K562 (cell line): Measurements from ENCODE around the gene GPS2. TPM values are rescaled to one million over a fixed set of nuclear protein-coding genes. Genes with fewer than 3 reads are reported as not detected.

Source experiments
- ATAC-seq: fragments of 200-7000 bp; cut with Tn5 transposase; 3 replicates; pipeline ENCODE4 v1.9.1; 2020; ENCODE audit warnings: moderate library complexity
- BruUV-seq: library from RNA; stranded (reverse); fragments of 400-500 nt; replicated peaks from 2 replicates; lab custom pipeline; 2021; lab: Mats Ljungman, UMichigan
- CTCF ChIA-PET: fragments of 300-600 bp; formaldehyde crosslinking; extraction: SDS; loops from one replicate; lab custom pipeline; 2021; ENCODE audit warnings: low intra/inter-chr PET ratio; lab: Yijun Ruan, JAX
- POLR2A ChIA-PET: fragments of 300-600, 350-650 bp; sonication (Branson Sonifier 250); formaldehyde crosslinking; extraction: SDS; loops from one replicate; lab custom pipeline; 2021; ENCODE audit warnings: antibody characterized with exemption, inconsistent platforms; lab: Yijun Ruan, JAX
- DNase-seq, 4 experiments: peaks; one replicate each; pipeline versions ENCODE4 v3.0.0 to v3.0.0-alpha.2; 2011 to 2018; ENCODE audit warnings: low spot score in 3 of 4, mixed read lengths in 3 of 4; ENCODE audit errors: extremely low read depth in 1 of 4
- FAIRE-seq: peaks from 2 replicates; lab custom pipeline; 2011; peaks lifted over from hg19 to GRCh38; lab: Jason Lieb, UNC
- H2AFZ ChIP-seq: 2 replicates; pipeline ENCODE4 v1.6.0; 2011; ENCODE audit warnings: low read depth, low read length, control low read depth, inconsistent platforms
- H3K27ac ChIP-seq: fragments of 200-600 bp; 3 replicates; pipeline ENCODE4 v1.8.0; 2011; ENCODE audit warnings: low read depth, mild to moderate bottlenecking, control low read depth, inconsistent platforms, low read length, moderate library complexity, mixed read lengths; ENCODE audit errors: extremely low read depth
- H3K27me3 ChIP-seq, 2 experiments: fragments of 300-600 bp in 1 of 2; 2 replicates in 1 of 2; 3 replicates in 1 of 2; pipeline versions ENCODE4 v1.6.0 to v1.8.0; 2011; ENCODE audit warnings: inconsistent platforms in 2 of 2, low read length in 2 of 2, mild to moderate bottlenecking in 1 of 2, mixed read lengths in 1 of 2, moderate library complexity in 1 of 2; ENCODE audit not compliant: control insufficient read depth in 2 of 2, insufficient read depth in 2 of 2
- H3K36me3 ChIP-seq: fragments of 300-600 bp; 3 replicates; pipeline ENCODE4 v1.8.0; 2011; ENCODE audit warnings: mild to moderate bottlenecking, low read length, inconsistent platforms; ENCODE audit not compliant: control insufficient read depth, insufficient read depth
- H3K4me1 ChIP-seq, 2 experiments: fragments of 200-600 bp in 1 of 2; replicated peaks in 1 of 2; 2 replicates in 1 of 2; 3 replicates in 1 of 2; pipeline versions ENCODE4 v1.5.1 to v1.8.0; 2011; ENCODE audit warnings: inconsistent platforms in 2 of 2, low read length in 2 of 2, mild to moderate bottlenecking in 1 of 2, mixed read lengths in 1 of 2, moderate library complexity in 1 of 2; ENCODE audit not compliant: control insufficient read depth in 2 of 2, insufficient read depth in 2 of 2
- H3K4me2 ChIP-seq: 2 replicates; pipeline ENCODE4 v1.6.1; 2011; ENCODE audit warnings: low read length, control low read depth, inconsistent platforms, mixed read lengths; ENCODE audit not compliant: insufficient read depth
- H3K4me3 ChIP-seq: fragments of 200-600 bp; sonication (generic), shearing (Covaris generic); 2 replicates; pipeline ENCODE4 v1.5.1; 2016; ENCODE audit warnings: control low read depth, inconsistent platforms
- H3K79me2 ChIP-seq: fragments of 200-600 bp; 3 replicates; pipeline ENCODE4 v1.8.0; 2011; ENCODE audit warnings: low read length, inconsistent platforms; ENCODE audit not compliant: control insufficient read depth, insufficient read depth
- H3K9ac ChIP-seq, 2 experiments: 2 replicates each; pipeline versions ENCODE4 v1.6.0 to v1.6.1; 2011; ENCODE audit warnings: low read depth in 2 of 2, low read length in 2 of 2, control low read depth in 1 of 2, inconsistent platforms in 1 of 2, mild to moderate bottlenecking in 1 of 2, mixed read lengths in 1 of 2; ENCODE audit not compliant: insufficient read depth in 1 of 2
- H3K9me1 ChIP-seq: one replicate; pipeline ENCODE4 v1.6.0; 2011; ENCODE audit warnings: inconsistent platforms, mild to moderate bottlenecking, low read length, moderate library complexity; ENCODE audit not compliant: control insufficient read depth, insufficient read depth
- H3K9me3 ChIP-seq: replicated peaks from 2 replicates; pipeline ENCODE4 v1.5.1; 2011; ENCODE audit warnings: low read depth, low read length, inconsistent platforms; ENCODE audit not compliant: control insufficient read depth, insufficient read depth
- H4K20me1 ChIP-seq: replicated peaks from 2 replicates; pipeline ENCODE4 v1.6.1; 2011; ENCODE audit warnings: low read length, inconsistent platforms, mixed read lengths; ENCODE audit not compliant: control insufficient read depth, insufficient read depth
- BDP1 ChIP-seq: IDR thresholded peaks from 3 replicates; pipeline ENCODE4 v1.6.1; 2011; ENCODE audit not compliant: insufficient read length, insufficient read depth
- CBFA2T2 ChIP-seq: fragments of 450-650 bp; conservative IDR thresholded peaks from 2 replicates; pipeline ENCODE4 v1.6.1; 2017; ENCODE audit warnings: mild to moderate bottlenecking
- E2F4 ChIP-seq: sonication (generic); formaldehyde crosslinking; IDR thresholded peaks from 2 replicates; pipeline ENCODE4 v1.8.0; 2022; ENCODE audit warnings: mild to moderate bottlenecking, low read depth, missing genetic modification reagents
- FOXJ3 ChIP-seq: sonication (generic); formaldehyde crosslinking; IDR thresholded peaks from 2 replicates; pipeline ENCODE4 v1.4.0; 2020; ENCODE audit warnings: mild to moderate bottlenecking, missing genetic modification reagents
- KDM4B ChIP-seq, 2 experiments: fragments of 450-650 bp in 1 of 2; sonication (generic) in 1 of 2; IDR thresholded peaks; 2 replicates each; pipeline ENCODE4 v1.6.1; 2016 to 2017; ENCODE audit warnings: borderline replicate concordance in 2 of 2, antibody characterized with exemption in 1 of 2, low read depth in 1 of 2, mild to moderate bottlenecking in 1 of 2
- ZKSCAN8 ChIP-seq: fragments of 200-800 bp; sonication (Bioruptor generic); IDR thresholded peaks from 2 replicates; pipeline ENCODE4 v1.6.1; 2016; ENCODE audit warnings: missing genetic modification characterization, missing compliant biosample characterization
- ZSCAN32 ChIP-seq: fragments of 450-650 bp; formaldehyde crosslinking; IDR thresholded peaks from 2 replicates; pipeline ENCODE4 v1.4.0; 2020; ENCODE audit warnings: mild to moderate bottlenecking, moderate library complexity
- WGBS: fragments of 100-300 bp; shearing (Covaris generic); methylation state at CpG from one replicate; pipeline ENCODE4 v1.1.6; 2016; ENCODE audit warnings: low coverage, mixed read lengths; ENCODE audit not compliant: insufficient coverage; ENCODE audit errors: missing lambda C conversion rate; 5-methylcytosine and 5-hydroxymethylcytosine counted together
- in situ Hi-C: fragments of 300-500 bp; cut with MboI; formaldehyde crosslinking; loops from 4 replicates; pipeline ENCODE4 v1.15.0; 2018; ENCODE audit warnings: inconsistent platforms, mixed read lengths
- intact Hi-C: fragments of 100-400 bp; cut with micrococcal nuclease; formaldehyde crosslinking; loops from 2 replicates; pipeline ENCODE4 v1.14.2; 2022
- polyA plus RNA-seq, 8 experiments: library from polyadenylated mRNA; depleted of rRNA in 4 of 8; stranded (reverse) in 5 of 8; unstranded in 3 of 8; fragments of >200 nt; fragmentation: Nextera tagmentation in 2 of 8; fragmentation: Illumina TruSeq in 1 of 8; extraction: Ambion mirVana in 2 of 8; extraction: Trizol in 1 of 8; gene quantifications; 2 replicates each; pipeline versions ENCODE4 v1.2.1 to v1.2.3, GENCODE V29; 2011 to 2014; ENCODE audit warnings: inconsistent platforms in 1 of 8, missing spikeins in 1 of 8
- total RNA-seq, 7 experiments: library from RNA; depleted of rRNA in 6 of 7; stranded (reverse); fragments of >200 nt in 6 of 7; fragmentation: Illumina TruSeq in 2 of 7; extraction: Trizol in 2 of 7; gene quantifications; 2 replicates each; pipeline versions ENCODE4 v1.2.1 to v1.2.3, GENCODE V29; 2011 to 2021; ENCODE audit warnings: low replicate concordance in 1 of 7

GPS2 gene
- total and polyA plus RNA-seq, 9 of the 15 experiments (the other 6 are each of a cell fraction or from before 2014, with no cell fraction given): 18.3 to 75.7 (median 37.0) TPM

GRCh38 chr17:7279448-7279847 is 35.7 kb downstream of the GPS2 start:
- no TSS peak for BruUV-seq
- Histone ChIP-seq H3K27ac (no peak overlapping the region), H3K9ac (no peak overlapping the region), H3K9me3 (no peaks in the 10 kb centered on the region), H3K4me3 (no peak overlapping the region), H3K4me1 (peaks cover 15 to 40% of the 10 kb centered on the region in 2 experiments; a peak in 4 of 5 replicates), H3K4me2 (no peak overlapping the region), H3K79me2 (no peaks in the 10 kb centered on the region; the same call in 2 of the 3 replicates), H3K9me1 (no peaks in the 10 kb centered on the region), H2AFZ (no peak overlapping the region), H3K27me3 (no peaks in the 10 kb centered on the region), H4K20me1 (no peaks in the 10 kb centered on the region; the same call in 1 of the 2 replicates), H3K36me3 (no peaks in the 10 kb centered on the region)
- intact Hi-C loops (no loop called here), in situ Hi-C loops (no loop called here)
- TF ChIP-seq ZKSCAN8 (CRISPR knock-in tag) (no peak), BDP1 (no peak), KDM4B (IDR thresholded peaks at IDR 0.05; ENCODE audit: borderline replicate concordance in 2 of 2, low read depth in 1 of 2) (no peak), FOXJ3 (no peak), CBFA2T2 (no peak), E2F4 (no peak), ZSCAN32 (CRISPR knock-in tag) (no peak)
- ChIA-PET POLR2A (interaction anchor here (0.8 to 0.9 kb wide), 2 partner anchors 45 to 58 kb away, joined by 3 to 4 read pairs; partner anchors contain the start of gene DVL2), CTCF (interaction anchor here (1.0 to 2.3 kb wide), 2 partner anchors 17 to 35 kb away, joined by 3 to 19 read pairs; no protein-coding TSS in a partner anchor)
- ATAC-seq (no peak), DNase-seq (no peak), FAIRE-seq (no peak)
- 52% methylated on average over 8 of the region's 8 CpGs for WGBS
